ENCODE results near the gene ASCC2. TPM values are rescaled to one million over a fixed set of nuclear protein-coding genes. Genes with fewer than 3 reads are reported as not detected.
"Not testable (repeated sequence)": the region's sequence is repeated elsewhere in the genome, so short reads cannot be mapped to it uniquely, and the experiment has no call there.

Gene ASCC2
- total RNA-seq, 1 donor from 2014 or later, result 73.9 TPM

DNA sequence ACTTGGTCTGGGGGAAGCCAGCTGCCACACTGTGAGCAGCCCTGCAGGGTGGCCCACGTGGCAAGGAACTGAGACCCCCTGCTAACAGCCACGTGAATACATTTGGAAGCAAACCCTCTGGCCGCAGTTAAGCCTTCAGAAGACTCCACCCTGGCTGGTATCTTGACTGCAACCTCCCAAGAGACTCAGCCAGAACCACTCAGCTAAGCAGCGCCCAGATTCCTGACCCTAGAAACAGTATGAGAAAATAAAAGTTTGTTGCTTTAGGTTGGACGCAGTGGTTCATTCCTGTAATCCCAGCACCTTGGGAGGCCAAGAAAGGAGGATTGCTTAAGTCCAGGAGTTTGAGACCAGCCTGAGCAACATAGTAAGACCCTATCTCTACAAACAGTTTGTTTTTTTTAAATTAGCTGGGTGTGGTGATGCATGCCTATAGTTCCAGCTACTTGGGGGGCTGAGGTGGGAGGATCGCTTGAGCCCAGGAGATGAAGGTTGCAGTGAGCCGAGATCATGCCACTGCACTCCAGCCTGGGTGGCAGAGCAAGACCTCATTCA lies 79.9 kb downstream of the ASCC2 start:
- DNase-seq (ENCODE audit: low spot score), result no peak

- DNase-seq (ENCODE audit: low spot score), result no peak
These were observed 81.0 kb downstream of the ASCC2 start for GRCh38 chr22:29757096-29757495.

GRCh38 chr22:29756341-29756740 lies 81.7 kb downstream of the ASCC2 start:
- no peak for DNase-seq (ENCODE audit: low spot score)

- no peak for DNase-seq (ENCODE audit: low spot score)
These were observed 82.2 kb downstream of the ASCC2 start for GRCh38 chr22:29755889-29756288.

- DNase-seq (ENCODE audit: low spot score), result not testable (repeated sequence)
These were observed 83.2 kb downstream of the ASCC2 start for GRCh38 chr22:29754658-29755395.

DNA sequence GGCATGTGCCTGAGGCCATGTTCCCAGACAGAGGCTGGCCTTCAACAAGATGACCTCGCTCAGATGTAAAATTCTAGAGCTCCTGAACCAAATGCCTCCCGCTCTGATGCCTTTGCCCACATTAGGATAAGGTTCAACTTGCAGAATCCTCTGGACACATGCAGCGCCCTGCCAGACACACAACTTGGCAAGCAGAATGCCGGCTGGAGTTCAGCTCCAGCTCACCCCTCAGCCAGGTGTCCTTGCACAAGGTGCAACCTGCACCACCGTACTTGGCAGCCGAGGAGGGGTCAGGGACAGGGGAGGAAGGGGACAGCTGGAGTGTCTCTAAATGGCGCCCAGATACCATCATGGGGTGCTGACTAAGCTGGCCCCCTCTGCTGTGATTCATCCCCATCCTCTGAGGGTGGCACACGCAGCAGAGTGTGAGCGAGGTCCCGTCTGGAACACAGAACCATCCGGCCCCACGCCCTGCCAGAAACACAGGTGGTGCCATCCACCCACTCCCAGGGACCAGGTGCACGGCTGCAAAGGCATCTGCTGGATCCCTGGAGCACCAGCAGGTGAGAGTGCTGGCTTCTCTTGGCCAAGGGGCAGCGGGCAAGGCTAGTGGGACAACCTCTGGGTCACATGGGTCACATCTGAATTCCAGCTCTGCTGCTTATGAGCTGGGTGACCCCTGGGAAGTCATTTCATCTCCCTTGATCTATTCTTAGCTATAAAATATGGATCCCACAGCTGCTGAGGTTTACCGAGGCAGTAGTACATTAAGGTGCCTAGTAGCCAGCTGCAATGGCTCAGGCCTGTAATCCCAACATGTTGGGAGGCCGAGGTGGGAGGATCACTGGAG lies 84.0 kb downstream of the ASCC2 start:
- no peak for DNase-seq (ENCODE audit: low spot score)

DNA sequence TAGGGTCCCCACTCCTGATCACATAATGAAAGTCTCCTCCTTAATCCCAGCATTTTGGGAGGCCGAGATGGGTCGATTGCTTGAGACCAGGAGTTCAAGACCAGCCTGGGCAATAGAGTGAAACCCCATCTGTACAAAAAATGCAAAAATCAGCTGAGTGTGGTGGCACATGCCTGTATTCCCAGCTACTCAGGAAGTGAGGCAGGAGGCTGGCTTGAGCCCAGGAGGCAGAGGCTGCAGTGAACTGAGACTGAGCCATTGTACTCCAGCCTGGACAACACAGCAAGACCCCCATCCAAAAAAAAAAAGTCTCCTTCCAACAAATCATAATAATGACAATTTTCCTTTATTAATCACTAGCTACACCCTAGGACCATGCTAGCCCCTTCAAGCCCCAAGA lies 86.4 kb downstream of the ASCC2 start:
- no peak for DNase-seq (ENCODE audit: low spot score)

DNA sequence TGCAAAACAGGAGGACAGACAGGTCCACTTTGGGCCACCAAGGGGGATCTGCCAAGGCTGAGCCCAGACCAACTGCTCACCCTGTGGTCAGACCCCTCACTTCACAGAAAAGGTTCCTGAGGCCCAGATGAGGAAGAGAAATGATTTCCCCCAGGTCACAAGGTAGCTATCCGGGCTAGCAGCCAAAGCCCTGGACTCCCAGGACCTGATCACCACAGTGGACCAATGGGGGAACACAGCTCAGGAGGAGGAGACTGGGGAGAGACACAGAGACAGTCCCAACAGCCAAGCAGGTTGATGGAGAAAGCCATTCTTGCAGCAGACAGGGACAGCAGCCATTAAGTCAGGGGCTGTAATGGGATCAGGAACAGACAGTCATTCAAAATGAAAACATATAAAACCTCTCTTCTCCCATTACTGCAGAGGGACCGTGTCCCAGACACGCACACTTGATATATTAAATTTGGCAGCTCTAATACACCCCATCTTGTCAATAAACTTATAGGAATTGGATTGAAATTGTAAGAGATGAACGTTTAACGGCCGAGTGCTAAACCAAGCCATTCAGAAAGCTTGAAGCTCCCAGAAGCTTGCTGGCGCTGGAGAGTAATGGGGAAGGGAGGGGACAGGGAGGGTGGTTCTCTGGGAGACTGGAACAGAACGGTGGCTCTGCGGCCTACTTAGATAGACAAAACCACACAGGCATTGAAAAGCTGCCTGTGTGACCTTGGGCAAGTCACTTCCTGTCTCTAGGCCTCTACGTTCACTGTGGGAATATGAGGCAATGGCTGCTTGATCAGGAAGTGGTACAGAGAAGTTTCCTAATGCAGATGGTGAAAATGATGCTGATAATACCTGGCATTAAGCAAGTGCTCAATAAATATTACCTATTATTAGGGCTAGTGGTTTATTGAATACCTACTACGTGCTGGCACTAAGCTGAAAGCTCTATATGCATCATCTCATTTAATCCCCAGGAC lies 87.2 kb downstream of the ASCC2 start:
- no peak for DNase-seq (ENCODE audit: low spot score)

DNA sequence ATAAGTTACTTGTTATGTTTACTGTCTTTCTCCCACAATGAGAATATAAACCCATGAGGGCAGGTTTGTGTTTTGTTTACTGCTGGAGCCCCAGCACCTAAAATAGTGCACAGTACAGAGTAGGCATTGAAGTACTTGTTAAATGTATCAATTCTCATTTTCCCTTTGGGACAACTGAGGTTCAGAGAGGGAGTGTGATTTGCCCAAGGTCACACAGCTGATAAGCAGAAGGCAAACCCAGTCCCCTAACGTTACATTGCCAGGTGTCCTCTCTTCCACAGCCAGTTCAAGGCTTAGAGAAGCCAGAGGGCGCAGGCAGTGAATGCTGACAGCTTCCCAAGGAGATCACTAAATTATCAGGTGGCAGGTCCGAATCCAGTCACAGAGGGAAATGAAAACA lies 88.0 kb downstream of the ASCC2 start:
- no peak for DNase-seq (ENCODE audit: low spot score)

GRCh38 chr22:29748248-29748893 lies 89.7 kb downstream of the ASCC2 start:
- DNase-seq (ENCODE audit: low spot score), result no peak

DNA sequence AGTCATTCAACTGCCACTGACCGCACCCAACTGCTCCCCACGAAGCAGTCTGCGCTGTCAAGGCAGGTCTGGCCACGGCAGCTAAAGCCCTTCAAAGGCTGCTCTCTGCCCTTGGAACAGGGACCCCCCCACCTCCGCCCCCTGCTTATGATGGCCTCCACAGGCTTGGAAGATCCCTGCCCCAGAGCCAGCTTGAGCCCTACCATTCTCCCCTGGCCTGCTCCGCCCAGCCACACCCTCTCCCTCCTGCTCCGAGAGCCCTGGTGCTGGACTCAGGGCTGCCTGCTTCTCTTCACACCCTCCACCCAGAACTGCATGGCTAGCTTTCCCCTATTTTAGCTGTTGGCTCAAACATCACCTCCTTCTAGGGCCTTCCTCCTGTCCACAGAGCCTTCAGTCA lies 90.2 kb downstream of the ASCC2 start:
- DNase-seq (ENCODE audit: low spot score), result no peak

DNA sequence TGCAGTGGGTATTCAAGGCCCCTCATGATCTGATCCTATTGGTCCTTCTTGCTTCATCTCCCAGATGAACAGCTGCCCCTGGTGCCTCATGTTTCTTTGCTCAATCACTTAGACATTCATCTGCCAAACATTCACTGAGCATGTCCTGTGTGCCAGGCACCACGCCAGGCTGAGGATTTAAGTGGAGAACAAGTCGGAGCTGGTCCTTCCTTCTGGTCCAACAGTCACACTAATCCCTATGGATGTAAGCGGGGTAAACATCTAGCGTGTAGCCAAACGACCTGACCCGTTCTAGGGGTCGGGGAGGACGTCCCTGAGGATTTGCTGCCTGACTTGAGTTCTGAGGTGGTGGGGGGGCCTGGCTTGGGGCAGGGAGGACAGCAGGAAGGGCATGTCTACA lies 93.2 kb downstream of the ASCC2 start:
- no peak for DNase-seq (ENCODE audit: low spot score)

- DNase-seq (ENCODE audit: low spot score), result no peak
These were observed 95.7 kb downstream of the ASCC2 start for GRCh38 chr22:29742326-29742725.

DNA sequence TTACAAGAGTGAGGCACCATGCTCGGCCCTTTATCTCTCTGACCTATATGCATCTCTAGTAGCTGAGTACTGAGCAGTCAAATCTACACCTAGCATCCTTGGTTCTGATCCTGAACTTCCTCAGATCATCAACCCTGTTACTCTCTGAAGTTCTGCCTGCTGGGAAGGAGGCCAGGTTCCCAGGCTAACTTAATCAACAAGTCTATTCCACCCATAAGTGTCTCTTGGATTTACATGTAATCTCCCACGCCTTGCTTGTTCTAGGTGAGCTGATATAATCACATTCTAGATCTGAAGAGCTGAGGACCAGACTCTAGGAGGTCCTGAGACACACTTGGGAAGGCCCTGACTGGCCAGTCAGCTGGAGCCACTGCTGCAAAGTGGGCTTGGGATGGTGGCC lies 96.1 kb downstream of the ASCC2 start:
- DNase-seq (ENCODE audit: low spot score), result no peak

- DNase-seq (ENCODE audit: low spot score), result no peak
These were observed 97.9 kb downstream of the ASCC2 start for GRCh38 chr22:29740216-29740615.

GRCh38 chr22:29739346-29739875 lies 98.7 kb downstream of the ASCC2 start:
- no peak for DNase-seq (ENCODE audit: low spot score)

All from mesenteric fat pad (tissue), 1 donor.